ENCODE data around the gene UBR2. TPM values are rescaled to one million over a fixed set of nuclear protein-coding genes. Genes with fewer than 3 reads are reported as not detected.

The UBR2 gene
- total and polyA plus RNA-seq, 9 of the 15 experiments (the other 6 are each of a cell fraction or from before 2014, with no cell fraction given) = 9.1 to 38.9 (median 23.4) TPM

DNA sequence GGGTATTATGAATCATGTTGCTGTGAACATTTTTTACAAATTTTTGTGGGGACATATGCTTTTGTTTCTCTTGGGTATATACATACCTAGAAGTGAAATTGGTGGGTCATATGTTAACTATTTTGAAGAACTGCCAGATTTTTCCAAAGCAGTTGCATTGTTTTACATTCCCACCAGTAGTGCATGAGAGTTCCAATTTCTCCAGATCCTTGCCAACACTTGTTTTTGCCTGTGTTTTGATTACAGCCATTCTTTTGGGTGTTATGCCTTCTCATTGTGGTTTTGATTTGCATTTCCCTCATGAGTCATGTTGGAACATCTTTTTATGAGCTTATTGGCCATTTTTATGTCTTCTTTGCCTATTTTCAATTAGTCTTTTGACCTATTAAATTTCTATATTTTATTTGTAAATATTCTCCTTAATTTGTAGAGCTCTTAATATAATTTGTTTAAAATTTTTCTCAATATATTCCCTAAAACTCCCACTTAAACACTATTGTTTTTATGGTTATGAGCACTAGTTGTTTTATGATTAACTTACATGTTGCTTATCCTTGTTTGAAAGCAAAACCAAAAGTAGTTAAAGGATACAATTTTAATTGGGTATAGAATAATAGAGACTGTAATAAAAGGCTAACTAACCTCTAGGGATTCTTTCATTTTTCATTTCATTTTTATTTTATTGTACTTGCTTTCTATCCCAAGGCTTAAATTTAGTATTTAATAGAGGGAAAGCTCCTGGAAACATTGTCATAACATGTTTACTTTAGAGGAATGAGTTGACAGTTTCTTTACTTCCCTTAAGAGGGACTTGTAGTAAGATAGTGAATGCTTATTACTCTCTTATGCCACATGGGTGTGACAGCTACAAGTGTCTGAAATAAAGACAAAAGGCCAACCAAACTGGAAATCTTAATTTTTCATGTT lies 5.5 kb downstream of the UBR2 start (continued):
- TF ChIP-seq, protein P1, sequence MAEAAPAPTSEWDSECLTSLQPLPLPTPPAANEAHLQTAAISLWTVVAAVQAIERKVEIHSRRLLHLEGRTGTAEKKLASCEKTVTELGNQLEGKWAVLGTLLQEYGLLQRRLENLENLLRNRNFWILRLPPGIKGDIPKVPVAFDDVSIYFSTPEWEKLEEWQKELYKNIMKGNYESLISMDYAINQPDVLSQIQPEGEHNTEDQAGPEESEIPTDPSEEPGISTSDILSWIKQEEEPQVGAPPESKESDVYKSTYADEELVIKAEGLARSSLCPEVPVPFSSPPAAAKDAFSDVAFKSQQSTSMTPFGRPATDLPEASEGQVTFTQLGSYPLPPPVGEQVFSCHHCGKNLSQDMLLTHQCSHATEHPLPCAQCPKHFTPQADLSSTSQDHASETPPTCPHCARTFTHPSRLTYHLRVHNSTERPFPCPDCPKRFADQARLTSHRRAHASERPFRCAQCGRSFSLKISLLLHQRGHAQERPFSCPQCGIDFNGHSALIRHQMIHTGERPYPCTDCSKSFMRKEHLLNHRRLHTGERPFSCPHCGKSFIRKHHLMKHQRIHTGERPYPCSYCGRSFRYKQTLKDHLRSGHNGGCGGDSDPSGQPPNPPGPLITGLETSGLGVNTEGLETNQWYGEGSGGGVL (CRISPR knock-in tag; IDR thresholded peaks at IDR 0.05) = no peak
- TF ChIP-seq TAL1 (IDR thresholded peaks at IDR 0.05) = no peak
- TF ChIP-seq FOXJ2 (tag; IDR thresholded peaks at IDR 0.05) = peak; percentile 86
- no peak for TF ChIP-seq ZBTB7A (IDR thresholded peaks at IDR 0.05; ENCODE audit: borderline replicate concordance, control insufficient read depth, low read depth, low read length)
- no peak for TF ChIP-seq ZEB2 (IDR thresholded peaks at IDR 0.05)
- TF ChIP-seq, protein P2, sequence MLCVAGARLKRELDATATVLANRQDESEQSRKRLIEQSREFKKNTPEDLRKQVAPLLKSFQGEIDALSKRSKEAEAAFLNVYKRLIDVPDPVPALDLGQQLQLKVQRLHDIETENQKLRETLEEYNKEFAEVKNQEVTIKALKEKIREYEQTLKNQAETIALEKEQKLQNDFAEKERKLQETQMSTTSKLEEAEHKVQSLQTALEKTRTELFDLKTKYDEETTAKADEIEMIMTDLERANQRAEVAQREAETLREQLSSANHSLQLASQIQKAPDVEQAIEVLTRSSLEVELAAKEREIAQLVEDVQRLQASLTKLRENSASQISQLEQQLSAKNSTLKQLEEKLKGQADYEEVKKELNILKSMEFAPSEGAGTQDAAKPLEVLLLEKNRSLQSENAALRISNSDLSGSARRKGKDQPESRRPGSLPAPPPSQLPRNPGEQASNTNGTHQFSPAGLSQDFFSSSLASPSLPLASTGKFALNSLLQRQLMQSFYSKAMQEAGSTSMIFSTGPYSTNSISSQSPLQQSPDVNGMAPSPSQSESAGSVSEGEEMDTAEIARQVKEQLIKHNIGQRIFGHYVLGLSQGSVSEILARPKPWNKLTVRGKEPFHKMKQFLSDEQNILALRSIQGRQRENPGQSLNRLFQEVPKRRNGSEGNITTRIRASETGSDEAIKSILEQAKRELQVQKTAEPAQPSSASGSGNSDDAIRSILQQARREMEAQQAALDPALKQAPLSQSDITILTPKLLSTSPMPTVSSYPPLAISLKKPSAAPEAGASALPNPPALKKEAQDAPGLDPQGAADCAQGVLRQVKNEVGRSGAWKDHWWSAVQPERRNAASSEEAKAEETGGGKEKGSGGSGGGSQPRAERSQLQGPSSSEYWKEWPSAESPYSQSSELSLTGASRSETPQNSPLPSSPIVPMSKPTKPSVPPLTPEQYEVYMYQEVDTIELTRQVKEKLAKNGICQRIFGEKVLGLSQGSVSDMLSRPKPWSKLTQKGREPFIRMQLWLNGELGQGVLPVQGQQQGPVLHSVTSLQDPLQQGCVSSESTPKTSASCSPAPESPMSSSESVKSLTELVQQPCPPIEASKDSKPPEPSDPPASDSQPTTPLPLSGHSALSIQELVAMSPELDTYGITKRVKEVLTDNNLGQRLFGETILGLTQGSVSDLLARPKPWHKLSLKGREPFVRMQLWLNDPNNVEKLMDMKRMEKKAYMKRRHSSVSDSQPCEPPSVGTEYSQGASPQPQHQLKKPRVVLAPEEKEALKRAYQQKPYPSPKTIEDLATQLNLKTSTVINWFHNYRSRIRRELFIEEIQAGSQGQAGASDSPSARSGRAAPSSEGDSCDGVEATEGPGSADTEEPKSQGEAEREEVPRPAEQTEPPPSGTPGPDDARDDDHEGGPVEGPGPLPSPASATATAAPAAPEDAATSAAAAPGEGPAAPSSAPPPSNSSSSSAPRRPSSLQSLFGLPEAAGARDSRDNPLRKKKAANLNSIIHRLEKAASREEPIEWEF (CRISPR knock-in tag; IDR thresholded peaks at IDR 0.05) = peak; percentile 21; the same call in 1 of the 2 replicates
- TF ChIP-seq, protein P3, sequence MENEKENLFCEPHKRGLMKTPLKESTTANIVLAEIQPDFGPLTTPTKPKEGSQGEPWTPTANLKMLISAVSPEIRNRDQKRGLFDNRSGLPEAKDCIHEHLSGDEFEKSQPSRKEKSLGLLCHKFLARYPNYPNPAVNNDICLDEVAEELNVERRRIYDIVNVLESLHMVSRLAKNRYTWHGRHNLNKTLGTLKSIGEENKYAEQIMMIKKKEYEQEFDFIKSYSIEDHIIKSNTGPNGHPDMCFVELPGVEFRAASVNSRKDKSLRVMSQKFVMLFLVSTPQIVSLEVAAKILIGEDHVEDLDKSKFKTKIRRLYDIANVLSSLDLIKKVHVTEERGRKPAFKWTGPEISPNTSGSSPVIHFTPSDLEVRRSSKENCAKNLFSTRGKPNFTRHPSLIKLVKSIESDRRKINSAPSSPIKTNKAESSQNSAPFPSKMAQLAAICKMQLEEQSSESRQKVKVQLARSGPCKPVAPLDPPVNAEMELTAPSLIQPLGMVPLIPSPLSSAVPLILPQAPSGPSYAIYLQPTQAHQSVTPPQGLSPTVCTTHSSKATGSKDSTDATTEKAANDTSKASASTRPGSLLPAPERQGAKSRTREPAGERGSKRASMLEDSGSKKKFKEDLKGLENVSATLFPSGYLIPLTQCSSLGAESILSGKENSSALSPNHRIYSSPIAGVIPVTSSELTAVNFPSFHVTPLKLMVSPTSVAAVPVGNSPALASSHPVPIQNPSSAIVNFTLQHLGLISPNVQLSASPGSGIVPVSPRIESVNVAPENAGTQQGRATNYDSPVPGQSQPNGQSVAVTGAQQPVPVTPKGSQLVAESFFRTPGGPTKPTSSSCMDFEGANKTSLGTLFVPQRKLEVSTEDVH (IDR thresholded peaks at IDR 0.05; ENCODE audit: low read depth, partially characterized antibody) = no peak
- no peak for TF ChIP-seq KLF16 (IDR thresholded peaks at IDR 0.05)
- no peak for TF ChIP-seq KDM2B (CRISPR knock-in tag; IDR thresholded peaks at IDR 0.05)
- no peak for TF ChIP-seq ATF1 (CRISPR knock-in tag; IDR thresholded peaks at IDR 0.05)
- TF ChIP-seq ATF1 (tag; IDR thresholded peaks at IDR 0.05) = 0 out of 2 replicates have a peak, but pooled peaks have one; percentile 24
- peak; percentile 84 for TF ChIP-seq RBM25 (IDR thresholded peaks at IDR 0.05; ENCODE audit: low read depth, low read length, severe bottlenecking)
- peak; percentile 53; the same call in 1 of the 2 replicates for TF ChIP-seq SOX6 (IDR thresholded peaks at IDR 0.05)
- TF ChIP-seq MXI1 (IDR thresholded peaks at IDR 0.05; ENCODE audit: low read depth, low read length) = 0 out of 2 replicates have a peak, but pooled peaks have one; percentile 29
- no peak for TF ChIP-seq POLR3G (IDR thresholded peaks at IDR 0.05; ENCODE audit: extremely low read depth, insufficient read length, insufficient replicate concordance)
- no peak for TF ChIP-seq STAG1 (CRISPR knock-in tag; IDR thresholded peaks at IDR 0.05; ENCODE audit: borderline replicate concordance)
- TF ChIP-seq BDP1 (IDR thresholded peaks at IDR 0.05; ENCODE audit: insufficient read depth, insufficient read length) = no peak
- TF ChIP-seq FOSL1 (tag; conservative IDR thresholded peaks at IDR 0.05) = peak; percentile 92
